Testis (tissue), 2 donors: ENCODE measurements around the gene WWP2.

ENCODE experiments used
- CTCF ChIP-seq, 3 experiments: fragments of 450-650 bp in 2 of 3; fragments of 200-600 bp in 1 of 3; sonication (generic) in 1 of 3; IDR thresholded peaks; one replicate each; pipeline ENCODE4 v1.5.1; 2016 to 2019; ENCODE audit warnings: antibody characterized with exemption in 3 of 3, mild to moderate bottlenecking in 2 of 3, moderate library complexity in 1 of 3
- POLR2A ChIP-seq: fragments of 450-650 bp; IDR thresholded peaks from one replicate; pipeline ENCODE4 v1.6.1; 2017; ENCODE audit warnings: antibody characterized with exemption, mild to moderate bottlenecking, moderate library complexity

- TF ChIP-seq CTCF (IDR thresholded peaks at IDR 0.05) (no peak), POLR2A (no peak)
Observed at GRCh38 chr16:69784586-69784985, 22.5 kb downstream of the WWP2 start.
